Motor neuron (in vitro differentiated cells): ENCODE data around the gene PRUNE2. TPM values are rescaled to one million over a fixed set of nuclear protein-coding genes. Genes with fewer than 3 reads are reported as not detected.
"Not testable (repeated sequence)": the region's sequence is repeated elsewhere in the genome, so short reads cannot be mapped to it uniquely, and the experiment has no call there.

Experiments used
- ATAC-seq, 8 experiments: fragments of 200-7000 bp; cut with Tn5 transposase; replicated peaks in 6 of 8; 2 replicates each; pipeline ENCODE4 v1.8.0; 2021; ENCODE audit warnings: mild to moderate bottlenecking in 8 of 8, moderate library complexity in 8 of 8
- H3K27ac ChIP-seq, 2 donors: fragments of 250-450 bp; sonication (Bioruptor Pico); 2 replicates each; pipeline ENCODE4 v1.9.0; 2021; ENCODE audit warnings: antibody characterized with exemption in 2 of 2, mild to moderate bottlenecking in 2 of 2, moderate library complexity in 1 of 2
- H3K4me1 ChIP-seq, 2 donors: fragments of 250-450 bp; sonication (Bioruptor Pico); replicated peaks in 1 of 2; 2 replicates each; pipeline ENCODE4 v1.6.1; 2021; ENCODE audit warnings: antibody characterized with exemption in 2 of 2, mild to moderate bottlenecking in 2 of 2, moderate library complexity in 1 of 2
- H3K4me3 ChIP-seq, 5 donors: fragments of 250-450 bp; sonication (Bioruptor Pico); 2 replicates each; pipeline ENCODE4 v1.9.0; 2021; ENCODE audit warnings: antibody characterized with exemption in 5 of 5, mild to moderate bottlenecking in 5 of 5, moderate library complexity in 4 of 5
- WGBS, 10 experiments: fragments of 450-650 bp; shearing (Covaris generic); methylation state at CpG; one replicate each; pipeline ENCODE4 v1.0.0; 2022; 5-methylcytosine and 5-hydroxymethylcytosine counted together
- in situ Hi-C, 9 experiments: fragments of 400-800 bp; cut with MboI; loops; one replicate each; pipeline ENCODE4 v1.15.0; 2021; ENCODE audit warnings: low sequenced_read_pairs in 9 of 9, low pct_unique_long_range_greater_than_20kb in 2 of 9; ENCODE audit not compliant: unreplicated experiment in 9 of 9
- total RNA-seq, 8 experiments: library from RNA; unstranded; fragments of 300-600 nt; gene quantifications; 2 replicates each; pipeline versions ENCODE4 v1.2.3 to v1.2.4, GENCODE V29; 2022

Gene PRUNE2
- total RNA-seq, 8 experiments from 2014 or later: 0.56 to 54.5 (median 11.4) TPM

GRCh38 chr9:76680716-76681425 lies 225.0 kb downstream of the PRUNE2 start:
- Histone ChIP-seq H3K4me1 (peaks cover 2 to 7% of the 10 kb centered on the region in 2 donors), H3K4me3 (no peak overlapping the region), H3K27ac (no peak overlapping the region)
- in situ Hi-C loops: no loop called here
- 43 to 97% (median 83%) methylated on average over 1 to 10 of the region's 10 CpGs for WGBS, 10 experiments
- no peak for ATAC-seq

GRCh38 chr9:76677481-76678055 lies 228.3 kb downstream of the PRUNE2 start:
- Histone ChIP-seq H3K4me3 (no peak overlapping the region), H3K4me1 (no peaks in the 10 kb centered on the region), H3K27ac (no peak overlapping the region)
- ATAC-seq: no peak
- WGBS, 10 experiments: 51 to 91% (median 85%) methylated on average over 1 to 9 of the region's 15 CpGs
- in situ Hi-C loops: no loop called here

GRCh38 chr9:76676857-76677256 lies 229.1 kb downstream of the PRUNE2 start:
- ATAC-seq: no peak
- WGBS, 10 experiments: 64 to 100% (median 82%) methylated on average over 1 to 4 of the region's 4 CpGs
- in situ Hi-C loops: no loop called here

GRCh38 chr9:76667521-76667957 lies 238.4 kb downstream of the PRUNE2 start:
- Histone ChIP-seq H3K27ac (no peak overlapping the region), H3K4me3 (no peak overlapping the region), H3K4me1 (no peaks in the 10 kb centered on the region)
- peak in 1 of 8 experiments; percentile 27 for ATAC-seq
- in situ Hi-C loops: loop anchor here in 2 of 9 experiments (25.0 kb wide), 2 partner anchors 95 to 230 kb away; partner anchors contain the start of gene PCA3 (in 1 of the 2)
- WGBS, 10 experiments: 0 to 71% (median 55%) methylated on average over 1 of the region's 1 CpG; no CpG with 5 or more reads in 4 of the 10 experiments

More at GRCh38 chr9:76676857-76677256, 229.1 kb downstream of the PRUNE2 start:
- H3K4me3 ChIP-seq: no peak overlapping the region
- no peak overlapping the region for H3K27ac ChIP-seq
- H3K4me1 ChIP-seq: no peaks in the 10 kb centered on the region

GRCh38 chr9:76665966-76666365 lies 239.9 kb downstream of the PRUNE2 start:
- not testable (repeated sequence) for H3K27ac ChIP-seq, ATAC-seq, H3K4me3 ChIP-seq, H3K4me1 ChIP-seq
- in situ Hi-C loops: loop anchor here in 2 of 9 experiments (25.0 kb wide), 2 partner anchors 96 to 229 kb away; partner anchors contain the start of gene PCA3 (in 1 of the 2)
- 11 to 79% (median 40%) methylated on average over 1 to 4 of the region's 11 CpGs; no CpG with 5 or more reads in 3 of the 10 experiments for WGBS, 10 experiments

- ATAC-seq: no peak
- Histone ChIP-seq H3K27ac (no peak overlapping the region), H3K4me3 (no peak overlapping the region), H3K4me1 (no peaks in the 10 kb centered on the region)
- WGBS, 10 experiments: 53 to 100% (median 86%) methylated on average over 2 to 4 of the region's 5 CpGs; no CpG with 5 or more reads in 5 of the 10 experiments
- in situ Hi-C loops: loop anchor here in 2 of 9 experiments (25.0 kb wide), 2 partner anchors 97 to 228 kb away; partner anchors contain the start of gene PCA3 (in 1 of the 2)
Observed at GRCh38 chr9:76665458-76665857, 240.5 kb downstream of the PRUNE2 start.

GRCh38 chr9:76664120-76664519 lies 241.8 kb downstream of the PRUNE2 start:
- in situ Hi-C loops: loop anchor here in 2 of 9 experiments (25.0 kb wide), 2 partner anchors 98 to 227 kb away; partner anchors contain the start of gene PCA3 (in 1 of the 2)
- H3K4me3 ChIP-seq: no peak overlapping the region
- no peak overlapping the region for H3K27ac ChIP-seq
- no peak for ATAC-seq
- WGBS, 10 experiments: 38 to 83% (median 75%) methylated on average over 1 of the region's 1 CpG; no CpG with 5 or more reads in 7 of the 10 experiments
- H3K4me1 ChIP-seq: no peaks in the 10 kb centered on the region

GRCh38 chr9:76662476-76663281 lies 243.2 kb downstream of the PRUNE2 start:
- WGBS, 10 experiments: 46 to 95% (median 72%) methylated on average over 2 to 6 of the region's 6 CpGs; no CpG with 5 or more reads in 2 of the 10 experiments
- Histone ChIP-seq H3K27ac (no peak overlapping the region), H3K4me3 (no peak overlapping the region), H3K4me1 (no peaks in the 10 kb centered on the region)
- ATAC-seq: no peak
- in situ Hi-C loops: loop anchor here in 2 of 9 experiments (25.0 kb wide), 2 partner anchors 100 to 225 kb away; partner anchors contain the start of gene PCA3 (in 1 of the 2)

- no peak overlapping the region for H3K27ac ChIP-seq
- no peak overlapping the region for H3K4me3 ChIP-seq
- in situ Hi-C loops: loop anchor here in 3 of 9 experiments (10.0 to 25.0 kb wide), 3 partner anchors 104 to 221 kb away; partner anchors contain the start of gene PCA3 (in 1 of the 3)
- WGBS, 10 experiments: 0 to 100% (median 65%) methylated on average over 1 to 6 of the region's 6 CpGs
- H3K4me1 ChIP-seq: no peaks in the 10 kb centered on the region
- ATAC-seq: peak in 6 of 8 experiments; percentile 44 to 94 (median 86)
Observed at GRCh38 chr9:76658510-76659231, 247.2 kb downstream of the PRUNE2 start.

- no peak for ATAC-seq
- no peaks in the 10 kb centered on the region for H3K4me1 ChIP-seq
- no peak overlapping the region for H3K27ac ChIP-seq
- in situ Hi-C loops: loop anchor here in 3 of 9 experiments (10.0 to 25.0 kb wide), 3 partner anchors 105 to 220 kb away; partner anchors contain the start of gene PCA3 (in 1 of the 3)
- H3K4me3 ChIP-seq: no peak overlapping the region
Observed at GRCh38 chr9:76657265-76657664, 248.6 kb downstream of the PRUNE2 start.

GRCh38 chr9:76655971-76656370 lies 249.9 kb downstream of the PRUNE2 start:
- WGBS, 10 experiments: 22 to 97% (median 83%) methylated on average over 1 to 4 of the region's 4 CpGs; no CpG with 5 or more reads in 1 of the 10 experiments
- Histone ChIP-seq H3K4me3 (no peak overlapping the region), H3K4me1 (no peaks in the 10 kb centered on the region), H3K27ac (no peak overlapping the region)
- no peak for ATAC-seq
- in situ Hi-C loops: loop anchor here in 3 of 9 experiments (10.0 to 25.0 kb wide), 3 partner anchors 106 to 219 kb away; partner anchors contain the start of gene PCA3 (in 1 of the 3)

- Histone ChIP-seq H3K4me3 (no peak overlapping the region), H3K27ac (no peak overlapping the region), H3K4me1 (no peaks in the 10 kb centered on the region)
- no peak for ATAC-seq
- in situ Hi-C loops: loop anchor here in 3 of 9 experiments (10.0 to 25.0 kb wide), 3 partner anchors 107 to 218 kb away; partner anchors contain the start of gene PCA3 (in 1 of the 3)
- 39 to 93% (median 78%) methylated on average over 2 to 6 of the region's 6 CpGs; no CpG with 5 or more reads in 2 of the 10 experiments for WGBS, 10 experiments
Observed at GRCh38 chr9:76655121-76655541, 250.8 kb downstream of the PRUNE2 start.
